GM18870 (cell line): ENCODE measurements around the gene SFXN3.
A peak's percentile ranks its signal among the peaks of the same experiment; 100 is the strongest.
"Not testable (repeated sequence)": the region's sequence is repeated elsewhere in the genome, so short reads cannot be mapped to it uniquely, and the experiment has no call there.

ENCODE experiments used
- ATAC-seq: cut with Tn5 transposase; IDR thresholded peaks from one replicate; pipeline ENCODE4 v1.9.1; 2021; ENCODE audit warnings: moderate library complexity; ENCODE audit not compliant: unreplicated experiment

The SFXN3 gene

GRCh38 chr10:101034404-101034803 lies 3.4 kb downstream of the SFXN3 start:
- not testable (repeated sequence) for ATAC-seq

- ATAC-seq = no peak
Measured at GRCh38 chr10:101035314-101035713, 4.3 kb downstream of the SFXN3 start.

GRCh38 chr10:101035916-101036702 lies 5.1 kb downstream of the SFXN3 start:
- ATAC-seq = no peak

GRCh38 chr10:101036726-101037125 lies 5.7 kb downstream of the SFXN3 start:
- no peak for ATAC-seq

GRCh38 chr10:101038484-101038883 lies 7.5 kb downstream of the SFXN3 start:
- ATAC-seq = no peak

GRCh38 chr10:101040061-101040460 lies 9.0 kb downstream of the SFXN3 start:
- no peak for ATAC-seq

GRCh38 chr10:101040851-101041250 lies 9.8 kb downstream of the SFXN3 start:
- ATAC-seq = no peak

GRCh38 chr10:101041252-101041761 lies 10.3 kb downstream of the SFXN3 start:
- peak; percentile 61 for ATAC-seq

GRCh38 chr10:101042118-101042517 lies 11.1 kb downstream of the SFXN3 start:
- ATAC-seq = no peak

- peak; percentile 74 for ATAC-seq
Measured at GRCh38 chr10:101042667-101043362, 11.8 kb downstream of the SFXN3 start.

- ATAC-seq = no peak
Measured at GRCh38 chr10:101043363-101043707, 12.3 kb downstream of the SFXN3 start.

- no peak for ATAC-seq
Measured at GRCh38 chr10:101044117-101044516, 13.1 kb downstream of the SFXN3 start.

GRCh38 chr10:101046332-101047238 lies 15.6 kb downstream of the SFXN3 start:
- ATAC-seq = no peak

- ATAC-seq = no peak
Measured at GRCh38 chr10:101047268-101047667, 16.2 kb downstream of the SFXN3 start.

GRCh38 chr10:101047961-101048892 lies 17.2 kb downstream of the SFXN3 start:
- no peak for ATAC-seq

- ATAC-seq = no peak
Measured at GRCh38 chr10:101050208-101051069, 19.4 kb downstream of the SFXN3 start.

- no peak for ATAC-seq
Measured at GRCh38 chr10:101052285-101052684, 21.3 kb downstream of the SFXN3 start.

- no peak for ATAC-seq
Measured at GRCh38 chr10:101053516-101053915, 22.5 kb downstream of the SFXN3 start.

GRCh38 chr10:101054351-101054750 lies 23.3 kb downstream of the SFXN3 start:
- no peak for ATAC-seq
